T-helper 17 cell (primary cell): ENCODE results near the gene GSE1. TPM values are rescaled to one million over a fixed set of nuclear protein-coding genes. Genes with fewer than 3 reads are reported as not detected.

Source experiments
- ATAC-seq: fragments of 150-1000 bp; cut with Tn5 transposase; 2 replicates; pipeline ENCODE4 v1.10.0; 2021; ENCODE audit warnings: mild to moderate bottlenecking, moderate library complexity
- DNase-seq, 3 donors: peaks; one replicate each; pipeline versions ENCODE4 v3.0.0 to v3.0.0-alpha.2; 2020 to 2021
- H3K9me3 ChIP-seq: one replicate; pipeline ENCODE4 v1.7.0; 2013; ENCODE audit warnings: low read length, mild to moderate bottlenecking; ENCODE audit not compliant: control insufficient read depth, poor library complexity, severe bottlenecking
- H3K27ac Mint-ChIP-seq: one replicate; pipeline ENCODE4 v1.8.0; 2022; ENCODE audit warnings: mild to moderate bottlenecking, moderate library complexity, mixed read lengths
- H3K27me3 Mint-ChIP-seq: one replicate; pipeline ENCODE4 v1.8.0; 2022; ENCODE audit warnings: mixed read lengths
- H3K36me3 Mint-ChIP-seq: one replicate; pipeline ENCODE4 v1.8.0; 2022; ENCODE audit warnings: low read depth, mixed read lengths
- H3K4me1 Mint-ChIP-seq: one replicate; pipeline ENCODE4 v1.8.0; 2022; ENCODE audit warnings: mild to moderate bottlenecking, mixed read lengths
- H3K4me3 Mint-ChIP-seq: one replicate; pipeline ENCODE4 v1.8.0; 2022; ENCODE audit warnings: mild to moderate bottlenecking, moderate library complexity, mixed read lengths
- total RNA-seq, 4 donors: library from RNA in 2 of 4; stranded (reverse) in 2 of 4; gene quantifications; one replicate each; pipeline ENCODE4 v1.2.3 and lab custom pipeline; 2022 to 2026

Gene GSE1
- total RNA-seq, 2 donors from 2014 or later: 39.1 to 40.9 TPM

- peak; percentile 31 to 58 (median 33) for DNase-seq
- H3K27ac Mint-ChIP-seq: peak overlapping the region; percentile 72
- ATAC-seq: peak; percentile 81
- H3K4me1 Mint-ChIP-seq: peaks cover 3% of the 10 kb centered on the region
- H3K4me3 Mint-ChIP-seq: no peak overlapping the region
- H3K27me3 Mint-ChIP-seq: no peaks in the 10 kb centered on the region
- no peaks in the 10 kb centered on the region for H3K9me3 ChIP-seq
- H3K36me3 Mint-ChIP-seq: peaks cover 5% of the 10 kb centered on the region
Measured at GRCh38 chr16:85659805-85660511, 46.8 kb downstream of the GSE1 start.

GRCh38 chr16:85660843-85661739 lies 48.0 kb downstream of the GSE1 start:
- no peak overlapping the region for H3K27ac Mint-ChIP-seq
- ATAC-seq: no peak
- H3K9me3 ChIP-seq: no peaks in the 10 kb centered on the region
- no peak for DNase-seq
- peaks cover 3% of the 10 kb centered on the region for H3K4me1 Mint-ChIP-seq
- no peaks in the 10 kb centered on the region for H3K27me3 Mint-ChIP-seq
- H3K4me3 Mint-ChIP-seq: no peak overlapping the region
- H3K36me3 Mint-ChIP-seq: peaks cover 4% of the 10 kb centered on the region

- ATAC-seq (no peak), DNase-seq (no peak)
- no peak overlapping the region for H3K4me3 Mint-ChIP-seq
- H3K4me1 Mint-ChIP-seq: peaks cover 3% of the 10 kb centered on the region
- peaks cover 3% of the 10 kb centered on the region for H3K36me3 Mint-ChIP-seq
- no peaks in the 10 kb centered on the region for H3K9me3 ChIP-seq
- H3K27me3 Mint-ChIP-seq: no peaks in the 10 kb centered on the region
- no peak overlapping the region for H3K27ac Mint-ChIP-seq
Measured at GRCh38 chr16:85661740-85662481, 48.8 kb downstream of the GSE1 start.

- no peaks in the 10 kb centered on the region for H3K9me3 ChIP-seq
- ATAC-seq (no peak), DNase-seq (no peak)
- Mint-ChIP-seq H3K27ac (no peak overlapping the region), H3K4me3 (no peak overlapping the region), H3K36me3 (peaks cover 3% of the 10 kb centered on the region), H3K27me3 (no peaks in the 10 kb centered on the region), H3K4me1 (peaks cover 3% of the 10 kb centered on the region)
Measured at GRCh38 chr16:85662482-85662812, 49.3 kb downstream of the GSE1 start.

- Mint-ChIP-seq H3K27me3 (no peaks in the 10 kb centered on the region), H3K4me3 (no peak overlapping the region), H3K27ac (no peak overlapping the region), H3K36me3 (peaks cover 3% of the 10 kb centered on the region), H3K4me1 (peaks cover 3% of the 10 kb centered on the region)
- H3K9me3 ChIP-seq: no peaks in the 10 kb centered on the region
- ATAC-seq (no peak), DNase-seq (no peak)
Measured at GRCh38 chr16:85662976-85663830, 50.1 kb downstream of the GSE1 start.

GRCh38 chr16:85663891-85664321 lies 50.8 kb downstream of the GSE1 start:
- no peaks in the 10 kb centered on the region for H3K9me3 ChIP-seq
- H3K36me3 Mint-ChIP-seq: peaks cover 3% of the 10 kb centered on the region
- H3K27me3 Mint-ChIP-seq: no peaks in the 10 kb centered on the region
- H3K4me1 Mint-ChIP-seq: peaks cover 3% of the 10 kb centered on the region
- no peak for DNase-seq
- ATAC-seq: no peak
- H3K4me3 Mint-ChIP-seq: no peak overlapping the region
- H3K27ac Mint-ChIP-seq: no peak overlapping the region

GRCh38 chr16:85664580-85665372 lies 51.7 kb downstream of the GSE1 start:
- ATAC-seq (no peak), DNase-seq (no peak)
- Mint-ChIP-seq H3K27ac (no peak overlapping the region), H3K4me1 (peaks cover 1% of the 10 kb centered on the region), H3K36me3 (peaks cover 4% of the 10 kb centered on the region), H3K27me3 (no peaks in the 10 kb centered on the region), H3K4me3 (no peak overlapping the region)
- no peaks in the 10 kb centered on the region for H3K9me3 ChIP-seq

GRCh38 chr16:85665373-85665740 lies 52.2 kb downstream of the GSE1 start:
- no peaks in the 10 kb centered on the region for H3K27me3 Mint-ChIP-seq
- H3K27ac Mint-ChIP-seq: peak overlapping the region; percentile 68
- no peaks in the 10 kb centered on the region for H3K9me3 ChIP-seq
- H3K36me3 Mint-ChIP-seq: peaks cover 5% of the 10 kb centered on the region
- H3K4me3 Mint-ChIP-seq: no peak overlapping the region
- DNase-seq (no peak), ATAC-seq (no peak)
- H3K4me1 Mint-ChIP-seq: no peaks in the 10 kb centered on the region

GRCh38 chr16:85665929-85666328 lies 52.8 kb downstream of the GSE1 start:
- Mint-ChIP-seq H3K27ac (peak overlapping the region; percentile 68), H3K27me3 (no peaks in the 10 kb centered on the region), H3K36me3 (peaks cover 5% of the 10 kb centered on the region), H3K4me3 (no peak overlapping the region), H3K4me1 (no peaks in the 10 kb centered on the region)
- H3K9me3 ChIP-seq: no peaks in the 10 kb centered on the region
- ATAC-seq (no peak), DNase-seq (no peak)

- no peak for ATAC-seq
- H3K36me3 Mint-ChIP-seq: peaks cover 5% of the 10 kb centered on the region
- no peaks in the 10 kb centered on the region for H3K9me3 ChIP-seq
- no peak overlapping the region for H3K4me3 Mint-ChIP-seq
- DNase-seq: no peak
- no peaks in the 10 kb centered on the region for H3K27me3 Mint-ChIP-seq
- H3K27ac Mint-ChIP-seq: no peak overlapping the region
- no peaks in the 10 kb centered on the region for H3K4me1 Mint-ChIP-seq
Measured at GRCh38 chr16:85667261-85667660, 54.1 kb downstream of the GSE1 start.

GRCh38 chr16:85667841-85668413 lies 54.8 kb downstream of the GSE1 start:
- ATAC-seq (no peak), DNase-seq (no peak)
- no peak overlapping the region for H3K4me3 Mint-ChIP-seq
- H3K4me1 Mint-ChIP-seq: no peaks in the 10 kb centered on the region
- no peaks in the 10 kb centered on the region for H3K9me3 ChIP-seq
- H3K27me3 Mint-ChIP-seq: no peaks in the 10 kb centered on the region
- H3K36me3 Mint-ChIP-seq: peaks cover 5% of the 10 kb centered on the region
- no peak overlapping the region for H3K27ac Mint-ChIP-seq
